GM20000 (cell line): ENCODE results near the gene HAL.

Experiments used
- DNase-seq: peaks from one replicate; pipeline ENCODE4 v3.0.0; 2012; ENCODE audit warnings: low spot score
- CTCF ChIP-seq: IDR thresholded peaks from 2 replicates; pipeline ENCODE4 v1.5.1; 2012; ENCODE audit warnings: mild to moderate bottlenecking, control low read depth; ENCODE audit errors: extremely low read depth, missing control alignments

Gene HAL

GRCh38 chr12:96028538-96028937 lies 32.4 kb upstream of the HAL start:
- no peak for DNase-seq
- no peak for TF ChIP-seq CTCF

GRCh38 chr12:96026331-96026730 lies 30.2 kb upstream of the HAL start:
- TF ChIP-seq CTCF, result no peak

GRCh38 chr12:96025518-96025917 lies 29.4 kb upstream of the HAL start:
- no peak for DNase-seq
- no peak for TF ChIP-seq CTCF

More at GRCh38 chr12:96026331-96026730, 30.2 kb upstream of the HAL start:
- no peak for DNase-seq

GRCh38 chr12:96020314-96021003 lies 24.3 kb upstream of the HAL start:
- DNase-seq, result no peak
- no peak for TF ChIP-seq CTCF

GRCh38 chr12:96015672-96016071 lies 19.5 kb upstream of the HAL start:
- DNase-seq, result no peak
- TF ChIP-seq CTCF, result no peak

GRCh38 chr12:96014943-96015599 lies 18.9 kb upstream of the HAL start:
- TF ChIP-seq CTCF, result no peak
- no peak for DNase-seq

GRCh38 chr12:96007729-96008128 lies 11.6 kb upstream of the HAL start:
- no peak for TF ChIP-seq CTCF
- DNase-seq, result no peak
